ENCODE results near the gene HSD11B2. TPM values are rescaled to one million over a fixed set of nuclear protein-coding genes. Genes with fewer than 3 reads are reported as not detected.

HSD11B2 gene
- total and polyA plus RNA-seq, 2 of the 8 experiments (the other 6 are each of a cell fraction or from before 2014, with no cell fraction given), result 28.7 to 32.9 TPM

- Histone ChIP-seq H2AK5ac (ENCODE audit: low read depth, low read length) (no peak overlapping the region; the same call in 1 of the 2 replicates), H2BK5ac (ENCODE audit: low read depth, low read length) (no peak overlapping the region), H3K4me3 (ENCODE audit: extremely low read depth in 1 of 4, insufficient read depth in 2 of 4, low read depth in 3 of 4, low read length in 4 of 4) (no peak overlapping the region), H3K27me3 (replicated peaks in 1 of 4; ENCODE audit: control insufficient read depth in 3 of 4, extremely low read depth in 1 of 4, insufficient read depth in 3 of 4, low read length in 3 of 4) (no peaks in the 10 kb centered on the region; a peak in 2 of 7 replicates), H3K79me2 (ENCODE audit: control insufficient read depth in 1 of 2, insufficient read depth in 2 of 2, low read length in 2 of 2) (no peaks in the 10 kb centered on the region), H3K9ac (replicated peaks in 1 of 4; ENCODE audit: extremely low read depth in 1 of 4, low read depth in 3 of 4, low read length in 3 of 4) (no peak overlapping the region), H3K4ac (replicated peaks; ENCODE audit: insufficient read length, low read depth, low read length) (no peak overlapping the region), H4K8ac (ENCODE audit: extremely low read depth, insufficient read depth, low read length) (no peak overlapping the region; the same call in 1 of the 2 replicates), H3K4me1 (replicated peaks in 1 of 4; ENCODE audit: control insufficient read depth in 3 of 4, insufficient read depth in 4 of 4, low read length in 3 of 4) (peaks cover 5 to 23% (median 15%) of the 10 kb centered on the region in 4 experiments; a peak in 6 of 7 replicates), H3K56ac (replicated peaks; ENCODE audit: insufficient read length, low read depth, low read length) (no peak overlapping the region), H4K5ac (ENCODE audit: insufficient read length, low read depth, low read length) (no peak overlapping the region), H3K18ac (ENCODE audit: extremely low read depth, low read length) (no peak overlapping the region), H4K20me1 (replicated peaks in 1 of 2; ENCODE audit: control insufficient read depth in 1 of 2, insufficient read depth in 2 of 2, low read length in 2 of 2) (no peaks in the 10 kb centered on the region), H3K4me2 (ENCODE audit: insufficient read depth in 1 of 2, low read depth in 2 of 2, low read length in 2 of 2) (no peak overlapping the region), H3K79me1 (ENCODE audit: low read depth, low read length) (no peaks in the 10 kb centered on the region; the same call in 1 of the 2 replicates), H3K23ac (ENCODE audit: insufficient read length) (no peak overlapping the region), H3K27ac (ENCODE audit: low read depth, low read length) (no peak overlapping the region), H3K9me3 (ENCODE audit: insufficient read depth in 2 of 2, low read depth in 1 of 2, low read length in 1 of 2) (no peaks in the 10 kb centered on the region), H2AFZ (ENCODE audit: low read length) (no peak overlapping the region), H2BK12ac (ENCODE audit: low read depth, low read length) (peak overlapping the region; percentile 94; the same call in 1 of the 2 replicates), H3K14ac (ENCODE audit: insufficient read length) (no peak overlapping the region), H2BK15ac (ENCODE audit: low read length) (peak overlapping the region; percentile 92; the same call in 1 of the 2 replicates), H2BK120ac (replicated peaks; ENCODE audit: low read depth, low read length) (no peak overlapping the region), H3K36me3 (ENCODE audit: control insufficient read depth in 2 of 4, insufficient read depth in 4 of 4, low read length in 3 of 4) (no peaks in the 10 kb centered on the region), H3K23me2 (ENCODE audit: low read depth, low read length) (peaks cover 4% of the 10 kb centered on the region; the same call in 1 of the 2 replicates), H2BK20ac (ENCODE audit: low read length) (peak overlapping the region; percentile 90), H4K91ac (replicated peaks; ENCODE audit: insufficient read length, low read length) (peak overlapping the region; percentile 67)
- DNase-seq (ENCODE audit: low read depth in 1 of 2, low spot score in 2 of 2), result no peak
- POLR2A ChIA-PET (ENCODE audit: partially characterized antibody), result no interaction called here
- TF ChIP-seq ATF2 (IDR thresholded peaks at IDR 0.05; ENCODE audit: low read length), result no peak
- no peak for TF ChIP-seq POU5F1 (IDR thresholded peaks at IDR 0.05; ENCODE audit: low read depth, low read length)
- no peak for TF ChIP-seq TAF7 (optimal IDR thresholded peaks at IDR 0.05; ENCODE audit: borderline replicate concordance, low read depth, low read length)
- TF ChIP-seq CEBPB (IDR thresholded peaks at IDR 0.05; ENCODE audit: low read depth, low read length), result no peak
- TF ChIP-seq HDAC2 (IDR thresholded peaks at IDR 0.05; ENCODE audit: borderline replicate concordance in 1 of 2, low read depth in 2 of 2, low read length in 2 of 2), result no peak
- TF ChIP-seq CTCF (IDR thresholded peaks at IDR 0.05; ENCODE audit: control extremely low read depth in 1 of 3, insufficient read depth in 1 of 3, low read depth in 1 of 3, low read length in 3 of 3), result no peak
- TF ChIP-seq SP1 (IDR thresholded peaks at IDR 0.05; ENCODE audit: low read depth, low read length), result no peak
- no peak for TF ChIP-seq TAF1 (IDR thresholded peaks at IDR 0.05; ENCODE audit: low read depth, low read length)
- TF ChIP-seq BACH1 (IDR thresholded peaks at IDR 0.05; ENCODE audit: low read length), result no peak
- no peak for TF ChIP-seq JUN (IDR thresholded peaks at IDR 0.05; ENCODE audit: low read depth, low read length)
- no peak for FAIRE-seq
- WGBS, 2 experiments (ENCODE audit: extremely low coverage in 1 of 2, insufficient coverage in 1 of 2, insufficient read length in 1 of 2, insufficient replicate concordance in 2 of 2, low coverage in 1 of 2, low lambda C conversion rate in 2 of 2, missing lambda C conversion rate in 1 of 2), result 89% methylated on average over 3 of the region's 3 CpGs; no CpG with 5 or more reads in 1 of the 2 experiments
- CTCF ChIA-PET (ENCODE audit: partially characterized antibody), result interaction anchor here (0.6 to 24.6 kb wide), 7 partner anchors 8 to 118 kb away, joined by 3 to 476 read pairs (median 48); partner anchors contain the start of gene TPPP3
These were observed 11.4 kb upstream of the HSD11B2 start for GRCh38 chr16:67419502-67419901.
